Liver (tissue), 3 donors: ENCODE measurements around the gene RCE1.

Source experiments
- GABPA ChIP-seq, 2 donors: IDR thresholded peaks in 1 of 2; conservative IDR thresholded peaks in 1 of 2; 2 replicates each; pipeline ENCODE4 v1.6.1; 2016; ENCODE audit warnings: antibody characterized with exemption in 2 of 2, mild to moderate bottlenecking in 1 of 2, moderate library complexity in 1 of 2
- HNF4G ChIP-seq: IDR thresholded peaks from 2 replicates; pipeline ENCODE4 v1.6.1; 2016; ENCODE audit warnings: antibody characterized with exemption
- JUND ChIP-seq, 2 donors: IDR thresholded peaks; 2 replicates each; pipeline ENCODE4 v1.6.1; 2016; ENCODE audit warnings: antibody characterized with exemption in 2 of 2
- NR2F2 ChIP-seq: IDR thresholded peaks from 2 replicates; pipeline ENCODE4 v1.6.1; 2016; ENCODE audit warnings: antibody characterized with exemption
- RAD21 ChIP-seq, 2 donors: IDR thresholded peaks; 2 replicates each; pipeline ENCODE4 v1.6.1; 2016; ENCODE audit warnings: antibody characterized with exemption in 2 of 2, mild to moderate bottlenecking in 2 of 2
- SP1 ChIP-seq: IDR thresholded peaks from 2 replicates; pipeline ENCODE4 v1.6.1; 2018; ENCODE audit warnings: antibody characterized with exemption, mild to moderate bottlenecking
- TAF1 ChIP-seq: conservative IDR thresholded peaks from 2 replicates; pipeline ENCODE4 v1.6.1; 2016; ENCODE audit warnings: antibody characterized with exemption, mild to moderate bottlenecking
- YY1 ChIP-seq: IDR thresholded peaks from 2 replicates; pipeline ENCODE4 v1.6.1; 2016; ENCODE audit warnings: antibody characterized with exemption, mild to moderate bottlenecking
- TF ChIP-seq, protein P1 (sequence below): fragments of 150-350 bp; IDR thresholded peaks from 2 replicates; pipeline ENCODE4 v1.5.1; 2017; ENCODE audit warnings: improper control_type of control experiment, low read depth, low read length; ENCODE audit not compliant: missing input control
- TF ChIP-seq, protein P2 (sequence below): IDR thresholded peaks from 2 replicates; pipeline ENCODE4 v1.6.1; 2016; ENCODE audit warnings: antibody characterized with exemption
- TF ChIP-seq, protein P3 (sequence below): IDR thresholded peaks from 2 replicates; pipeline ENCODE4 v1.6.1; 2016; ENCODE audit warnings: antibody characterized with exemption, mild to moderate bottlenecking
- TF ChIP-seq, protein P4 (sequence below): IDR thresholded peaks from 2 replicates; pipeline ENCODE4 v1.6.1; 2016; ENCODE audit warnings: antibody characterized with exemption
- donor health status: healthy.
- donor health status: healthy.

DNA sequence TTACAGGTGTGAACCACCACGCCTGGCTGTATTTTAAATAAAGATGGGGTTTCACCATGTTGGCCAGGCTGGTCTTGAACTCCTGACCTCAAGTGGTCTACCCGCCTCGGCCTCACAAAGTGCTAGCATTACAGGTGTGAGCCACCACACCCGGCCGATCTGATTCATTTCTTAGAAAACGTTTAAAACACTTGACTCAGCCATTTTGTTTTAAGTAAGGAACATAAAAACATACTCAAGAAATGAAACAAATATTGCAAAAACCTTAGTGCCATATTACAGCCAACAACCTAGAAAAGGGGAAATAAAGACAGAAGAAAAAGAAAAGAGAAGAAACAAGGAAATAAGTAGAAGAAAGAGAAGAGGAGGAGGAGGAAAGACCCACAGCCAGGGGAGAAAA is 31.0 kb downstream of the RCE1 start:
- TF ChIP-seq JUND (IDR thresholded peaks at IDR 0.05), result no peak
- TF ChIP-seq, protein P1, sequence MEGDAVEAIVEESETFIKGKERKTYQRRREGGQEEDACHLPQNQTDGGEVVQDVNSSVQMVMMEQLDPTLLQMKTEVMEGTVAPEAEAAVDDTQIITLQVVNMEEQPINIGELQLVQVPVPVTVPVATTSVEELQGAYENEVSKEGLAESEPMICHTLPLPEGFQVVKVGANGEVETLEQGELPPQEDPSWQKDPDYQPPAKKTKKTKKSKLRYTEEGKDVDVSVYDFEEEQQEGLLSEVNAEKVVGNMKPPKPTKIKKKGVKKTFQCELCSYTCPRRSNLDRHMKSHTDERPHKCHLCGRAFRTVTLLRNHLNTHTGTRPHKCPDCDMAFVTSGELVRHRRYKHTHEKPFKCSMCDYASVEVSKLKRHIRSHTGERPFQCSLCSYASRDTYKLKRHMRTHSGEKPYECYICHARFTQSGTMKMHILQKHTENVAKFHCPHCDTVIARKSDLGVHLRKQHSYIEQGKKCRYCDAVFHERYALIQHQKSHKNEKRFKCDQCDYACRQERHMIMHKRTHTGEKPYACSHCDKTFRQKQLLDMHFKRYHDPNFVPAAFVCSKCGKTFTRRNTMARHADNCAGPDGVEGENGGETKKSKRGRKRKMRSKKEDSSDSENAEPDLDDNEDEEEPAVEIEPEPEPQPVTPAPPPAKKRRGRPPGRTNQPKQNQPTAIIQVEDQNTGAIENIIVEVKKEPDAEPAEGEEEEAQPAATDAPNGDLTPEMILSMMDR, result no peak
- no peak for TF ChIP-seq TAF1
- no peak for TF ChIP-seq GABPA (IDR thresholded peaks at IDR 0.05 in 1 of 2, conservative IDR thresholded peaks at IDR 0.05 in 1 of 2)
- TF ChIP-seq, protein P2, sequence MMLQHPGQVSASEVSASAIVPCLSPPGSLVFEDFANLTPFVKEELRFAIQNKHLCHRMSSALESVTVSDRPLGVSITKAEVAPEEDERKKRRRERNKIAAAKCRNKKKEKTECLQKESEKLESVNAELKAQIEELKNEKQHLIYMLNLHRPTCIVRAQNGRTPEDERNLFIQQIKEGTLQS, result no peak
- no peak for TF ChIP-seq RAD21 (IDR thresholded peaks at IDR 0.05)
- no peak for TF ChIP-seq NR2F2
- TF ChIP-seq, protein P3, sequence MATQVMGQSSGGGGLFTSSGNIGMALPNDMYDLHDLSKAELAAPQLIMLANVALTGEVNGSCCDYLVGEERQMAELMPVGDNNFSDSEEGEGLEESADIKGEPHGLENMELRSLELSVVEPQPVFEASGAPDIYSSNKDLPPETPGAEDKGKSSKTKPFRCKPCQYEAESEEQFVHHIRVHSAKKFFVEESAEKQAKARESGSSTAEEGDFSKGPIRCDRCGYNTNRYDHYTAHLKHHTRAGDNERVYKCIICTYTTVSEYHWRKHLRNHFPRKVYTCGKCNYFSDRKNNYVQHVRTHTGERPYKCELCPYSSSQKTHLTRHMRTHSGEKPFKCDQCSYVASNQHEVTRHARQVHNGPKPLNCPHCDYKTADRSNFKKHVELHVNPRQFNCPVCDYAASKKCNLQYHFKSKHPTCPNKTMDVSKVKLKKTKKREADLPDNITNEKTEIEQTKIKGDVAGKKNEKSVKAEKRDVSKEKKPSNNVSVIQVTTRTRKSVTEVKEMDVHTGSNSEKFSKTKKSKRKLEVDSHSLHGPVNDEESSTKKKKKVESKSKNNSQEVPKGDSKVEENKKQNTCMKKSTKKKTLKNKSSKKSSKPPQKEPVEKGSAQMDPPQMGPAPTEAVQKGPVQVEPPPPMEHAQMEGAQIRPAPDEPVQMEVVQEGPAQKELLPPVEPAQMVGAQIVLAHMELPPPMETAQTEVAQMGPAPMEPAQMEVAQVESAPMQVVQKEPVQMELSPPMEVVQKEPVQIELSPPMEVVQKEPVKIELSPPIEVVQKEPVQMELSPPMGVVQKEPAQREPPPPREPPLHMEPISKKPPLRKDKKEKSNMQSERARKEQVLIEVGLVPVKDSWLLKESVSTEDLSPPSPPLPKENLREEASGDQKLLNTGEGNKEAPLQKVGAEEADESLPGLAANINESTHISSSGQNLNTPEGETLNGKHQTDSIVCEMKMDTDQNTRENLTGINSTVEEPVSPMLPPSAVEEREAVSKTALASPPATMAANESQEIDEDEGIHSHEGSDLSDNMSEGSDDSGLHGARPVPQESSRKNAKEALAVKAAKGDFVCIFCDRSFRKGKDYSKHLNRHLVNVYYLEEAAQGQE, result no peak
- TF ChIP-seq SP1, result no peak
- no peak for TF ChIP-seq HNF4G
- TF ChIP-seq, protein P4, sequence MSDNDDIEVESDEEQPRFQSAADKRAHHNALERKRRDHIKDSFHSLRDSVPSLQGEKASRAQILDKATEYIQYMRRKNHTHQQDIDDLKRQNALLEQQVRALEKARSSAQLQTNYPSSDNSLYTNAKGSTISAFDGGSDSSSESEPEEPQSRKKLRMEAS, result no peak
- no peak for TF ChIP-seq YY1
